ENCODE measurements around the gene RPL26.
A peak's percentile ranks its signal among the peaks of the same experiment; 100 is the strongest.
"Not testable (repeated sequence)": the region's sequence is repeated elsewhere in the genome, so short reads cannot be mapped to it uniquely, and the experiment has no call there.

RPL26 gene

DNA sequence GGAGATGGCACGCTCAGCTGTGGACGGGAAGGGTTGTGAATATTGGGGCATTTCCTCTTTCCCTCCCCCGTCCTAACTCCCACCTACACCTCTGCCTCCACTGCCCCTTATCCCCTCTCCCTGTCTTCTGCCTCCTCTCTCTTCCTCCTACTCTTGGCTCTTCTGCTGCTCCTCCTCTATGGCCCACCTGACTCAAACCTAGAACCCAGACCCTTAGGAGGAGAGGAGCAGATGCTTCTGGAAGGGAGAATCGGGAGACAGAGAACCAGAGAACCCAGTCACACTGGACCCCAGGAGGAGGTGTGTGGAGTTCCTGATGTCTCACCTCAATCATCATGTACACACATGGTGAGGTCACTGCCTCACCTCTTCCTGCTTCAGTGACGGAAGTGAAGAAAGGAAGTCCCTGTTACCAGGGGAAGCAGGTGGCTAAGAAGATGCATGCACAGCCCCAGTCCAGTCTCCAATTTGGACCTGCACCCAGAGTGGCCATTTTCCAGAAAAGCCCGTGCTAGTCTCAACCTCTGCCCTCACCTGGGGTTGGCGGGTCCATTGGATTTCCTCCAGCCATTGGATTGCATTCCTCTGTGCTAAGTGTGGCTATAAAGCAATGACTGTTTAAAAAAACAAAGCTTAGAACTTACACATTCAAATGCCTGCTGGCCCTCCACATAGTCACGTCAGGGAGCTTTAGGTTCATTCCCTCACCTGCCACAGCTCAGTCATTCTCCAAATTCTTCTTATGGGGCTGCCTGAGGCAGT lies 10.7 kb upstream of the RPL26 start:
- no peak for DNase-seq

DNA sequence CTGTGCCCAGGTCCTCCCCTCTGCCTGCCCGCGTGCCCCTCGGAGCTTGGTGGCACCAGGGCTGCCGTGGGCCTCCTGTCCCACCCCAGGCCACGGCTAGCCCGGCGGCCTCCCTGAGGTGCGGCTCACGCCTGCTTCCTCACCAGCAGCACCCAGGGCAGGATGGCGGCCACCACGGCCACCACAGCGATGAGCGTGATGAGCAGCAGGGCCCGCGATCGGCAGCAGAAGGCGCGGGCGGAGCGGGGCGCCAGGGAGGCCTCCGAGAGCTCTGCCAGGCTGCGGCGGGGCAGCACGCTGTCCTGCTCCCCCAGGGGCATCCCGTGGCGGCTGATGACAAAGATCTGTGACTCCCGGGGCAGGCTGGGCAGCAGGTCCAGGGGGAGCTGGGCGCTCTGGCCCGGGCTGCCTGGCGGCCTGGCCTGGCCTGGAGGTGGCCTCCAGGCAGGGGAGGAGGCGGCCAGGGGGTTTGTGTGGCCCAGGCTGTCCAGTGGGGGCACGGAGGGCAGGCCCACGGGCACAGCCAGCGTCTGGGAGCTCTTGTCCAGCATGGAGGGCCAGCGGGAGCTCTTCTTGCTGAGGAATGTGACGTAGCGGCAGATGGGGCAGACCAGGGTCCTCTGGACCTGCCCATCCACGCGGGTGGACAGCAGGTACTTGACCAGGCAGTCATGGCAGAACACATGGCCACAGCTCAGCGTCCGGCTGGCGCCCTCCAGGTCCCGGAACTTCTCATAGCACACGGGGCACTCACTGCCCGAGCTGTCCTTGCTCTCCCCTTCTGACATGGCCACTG lies 9.9 kb upstream of the RPL26 start:
- no peak for DNase-seq

DNA sequence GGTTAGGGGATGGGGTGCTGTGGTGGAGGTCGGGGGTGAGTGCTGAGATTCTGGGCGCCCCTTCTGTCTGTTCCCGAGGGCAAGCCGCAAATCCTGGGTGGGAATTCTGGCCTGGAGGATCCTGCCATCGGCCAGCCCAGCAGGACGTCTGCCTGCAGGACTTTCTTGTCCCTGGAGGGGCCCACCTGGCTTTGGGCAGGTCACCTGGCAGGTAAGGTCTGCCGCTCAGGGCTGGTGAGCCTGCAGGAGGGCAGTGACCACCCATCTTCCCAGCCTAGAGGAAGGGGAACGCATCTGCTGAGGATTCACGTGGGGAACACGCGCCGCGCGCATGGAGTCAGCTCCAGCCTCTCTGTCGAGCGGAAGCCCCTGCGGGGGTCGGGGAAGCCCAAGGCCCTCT lies 9.3 kb upstream of the RPL26 start:
- no peak for DNase-seq

DNA sequence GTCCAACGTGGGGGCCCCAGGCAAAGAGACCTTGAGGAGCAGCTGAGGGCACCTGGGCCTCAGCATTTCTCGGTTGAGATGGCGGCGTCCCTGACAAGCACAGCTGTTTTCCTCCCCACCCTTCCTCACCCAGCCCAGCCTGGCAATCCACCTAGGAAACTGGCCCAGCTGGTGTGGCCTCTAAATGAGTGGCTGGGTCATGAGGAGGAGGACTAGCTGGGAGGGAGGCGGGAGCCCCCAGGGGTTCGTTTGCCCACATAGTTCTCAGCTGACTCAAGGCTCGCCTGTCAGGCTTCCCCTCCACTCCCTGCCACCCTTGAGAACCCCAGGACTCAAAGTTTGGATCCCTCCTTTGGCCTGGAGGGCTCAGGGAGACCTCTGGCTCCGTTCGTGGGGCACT lies 8.7 kb upstream of the RPL26 start:
- DNase-seq = no peak

DNA sequence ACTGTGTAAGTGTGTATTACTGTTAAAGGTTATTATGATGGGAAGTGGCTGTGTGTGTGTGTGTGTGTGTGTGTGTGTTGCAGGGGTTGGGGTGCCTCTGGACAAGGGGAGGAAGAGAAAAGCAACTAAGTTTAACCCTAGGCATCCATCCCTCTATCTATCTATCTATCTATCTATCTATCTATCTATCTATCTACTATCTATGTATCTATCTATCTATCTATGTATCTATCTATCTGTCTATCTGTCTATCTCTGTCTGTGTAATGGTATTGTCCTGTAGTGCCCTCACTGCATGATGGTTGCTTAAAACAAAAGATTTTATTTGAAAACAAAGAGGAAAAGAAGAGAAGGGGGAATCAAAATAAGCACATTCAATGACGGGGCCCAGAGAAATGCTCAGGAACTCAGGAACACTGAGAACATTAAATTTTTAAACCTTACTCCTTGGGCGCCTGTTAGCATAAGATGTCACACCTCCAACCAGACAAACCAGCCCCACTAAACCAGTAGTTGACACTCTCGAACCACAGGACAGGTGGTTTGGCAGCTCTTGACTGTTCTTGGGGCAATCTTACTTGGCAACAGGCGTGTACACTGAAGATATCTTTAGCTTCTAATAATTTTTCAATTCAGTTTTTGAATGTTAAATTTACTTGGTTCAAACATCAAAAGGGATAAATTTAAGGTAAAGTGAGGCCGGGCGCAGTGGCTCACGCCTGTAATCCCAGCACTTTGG lies 5.1 kb upstream of the RPL26 start:
- no peak for DNase-seq

DNA sequence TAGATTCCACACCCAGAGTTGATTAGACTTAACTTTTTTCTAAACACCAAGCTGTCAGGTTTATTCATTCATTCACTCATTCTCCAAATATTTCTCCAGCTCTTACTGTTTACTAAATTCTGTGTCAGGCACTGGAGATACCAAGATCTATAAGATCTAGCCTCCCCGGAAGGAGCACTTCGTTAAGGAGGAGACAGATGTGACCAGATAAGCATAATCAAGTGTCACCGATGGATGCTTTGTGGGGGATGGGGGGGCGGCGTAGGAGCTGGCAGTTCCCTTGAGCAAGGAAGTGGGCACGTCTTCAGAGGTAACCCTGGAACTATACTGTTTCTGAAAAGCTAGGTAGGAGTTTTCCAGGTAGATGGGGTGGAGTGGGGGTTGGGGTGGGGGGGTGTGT lies 3.8 kb upstream of the RPL26 start:
- no peak for DNase-seq

DNA sequence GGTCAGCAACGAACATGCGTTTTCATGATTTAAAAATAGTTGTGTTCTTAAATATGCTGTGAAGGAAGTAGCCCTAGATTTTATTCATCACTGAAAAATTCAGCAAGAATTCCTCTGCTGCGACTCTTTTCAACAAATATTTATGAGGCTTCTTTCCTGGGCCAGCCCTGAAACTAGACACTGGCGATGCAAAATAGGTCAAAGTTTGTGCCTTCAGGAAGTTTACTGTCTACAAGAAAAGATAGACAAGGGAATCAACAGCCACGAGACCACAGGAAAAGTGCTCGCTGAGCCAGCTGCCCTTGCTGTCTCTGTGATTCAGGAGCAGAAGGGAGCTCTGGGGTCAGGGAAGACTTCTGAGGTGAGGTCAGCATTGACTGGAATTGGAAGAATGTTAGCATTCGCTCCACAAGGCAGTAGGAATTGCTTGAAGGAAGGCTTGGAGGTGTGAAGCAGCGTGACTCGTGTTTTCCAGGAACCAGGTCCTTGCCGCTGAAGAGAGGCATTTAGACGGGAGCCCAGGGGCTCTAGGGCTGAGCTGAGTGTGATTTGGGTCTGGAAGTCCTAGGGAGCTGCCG lies 1.9 kb upstream of the RPL26 start:
- DNase-seq = peak; percentile 60 to 74

DNA sequence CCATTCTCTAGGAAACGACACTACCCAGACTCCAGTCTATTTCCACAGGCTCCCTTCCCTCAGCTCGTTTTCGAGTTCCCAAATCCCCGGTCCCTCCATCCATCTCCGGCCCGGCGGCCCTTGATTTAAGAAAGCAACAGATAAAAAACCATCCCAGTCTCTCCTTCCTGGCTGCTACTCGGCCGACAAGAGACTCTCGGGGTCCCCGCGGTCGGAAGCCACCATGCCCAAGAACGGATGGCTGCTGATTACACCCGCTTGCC lies 182 bp downstream of the RPL26 start:
- no peak for DNase-seq

DNA sequence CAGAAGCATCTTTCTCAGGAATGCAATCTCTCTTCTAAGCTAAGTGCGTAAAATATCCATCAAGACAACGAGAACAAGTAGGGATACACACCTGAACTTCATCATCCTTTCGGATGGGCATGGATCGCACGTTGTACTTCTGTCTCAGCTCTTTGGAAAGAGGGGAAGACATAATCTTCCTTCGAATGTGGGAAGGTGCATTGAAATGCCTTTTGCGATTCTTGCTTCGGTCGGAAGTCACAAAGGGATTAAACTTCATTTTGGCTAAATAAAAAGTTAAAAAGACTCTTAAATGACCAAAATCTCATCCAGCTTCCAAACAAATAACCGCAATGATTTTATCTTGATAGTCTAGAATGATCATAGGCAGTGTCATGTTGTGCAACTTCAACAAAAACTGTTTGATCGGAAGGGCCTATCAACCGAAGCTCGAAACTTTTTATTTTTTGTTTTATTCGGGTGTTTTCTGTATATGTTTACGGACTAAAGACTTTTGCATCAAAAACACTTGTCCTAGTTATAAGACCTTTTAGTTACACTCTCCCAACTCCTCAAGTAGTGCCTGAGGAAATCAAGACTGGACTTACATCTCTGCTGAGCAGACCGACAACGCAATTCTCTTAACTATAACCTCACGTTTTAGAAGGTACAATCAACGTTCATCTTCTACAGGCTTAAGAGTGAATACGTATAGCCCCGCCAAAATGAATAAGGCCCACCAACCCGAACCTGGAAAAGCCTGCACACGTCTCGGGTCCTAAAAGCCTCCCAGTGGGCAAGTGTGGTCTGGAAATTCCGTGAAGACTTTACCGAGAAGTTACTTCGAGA lies 727 bp downstream of the RPL26 start:
- no peak for DNase-seq

DNA sequence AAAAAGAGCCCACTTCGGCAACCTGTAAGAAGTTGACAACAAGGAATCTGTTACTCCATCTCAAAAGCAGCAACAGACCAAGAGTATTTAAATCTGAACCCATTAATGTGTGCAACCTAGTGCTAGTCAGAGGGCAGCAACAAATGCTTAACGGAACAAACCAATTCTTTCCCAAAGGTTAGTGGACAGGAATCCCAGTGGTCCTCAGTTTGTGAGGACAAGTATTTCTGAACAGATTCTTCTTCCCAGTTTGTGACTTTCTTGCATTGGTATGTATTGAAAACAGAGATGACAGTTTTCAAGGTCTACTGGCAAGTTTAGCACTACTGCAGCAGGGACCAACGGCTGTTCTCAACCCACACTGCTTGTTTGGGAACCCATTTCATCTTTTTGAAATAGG lies 2.9 kb downstream of the RPL26 start:
- DNase-seq = no peak

DNA sequence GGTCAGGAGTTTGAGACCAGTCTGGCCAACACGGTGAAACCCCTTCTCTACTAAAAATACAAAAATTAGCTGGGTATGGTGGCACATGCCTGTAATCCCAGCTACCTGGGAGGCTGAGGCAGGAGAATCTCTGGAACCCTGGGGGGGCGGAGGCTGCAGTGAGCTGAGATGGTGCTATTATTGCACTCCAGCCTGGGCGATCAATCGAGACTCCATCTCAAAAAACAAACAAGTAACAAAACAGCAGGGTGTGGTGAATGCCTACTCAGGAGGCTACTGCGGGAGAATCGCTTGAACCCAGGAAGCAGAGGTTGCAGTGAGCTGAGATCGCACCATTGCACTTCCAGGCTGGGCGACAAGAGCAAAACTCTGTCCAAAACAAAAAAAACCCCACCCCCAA lies 4.9 kb downstream of the RPL26 start:
- DNase-seq = not testable (repeated sequence)

DNA sequence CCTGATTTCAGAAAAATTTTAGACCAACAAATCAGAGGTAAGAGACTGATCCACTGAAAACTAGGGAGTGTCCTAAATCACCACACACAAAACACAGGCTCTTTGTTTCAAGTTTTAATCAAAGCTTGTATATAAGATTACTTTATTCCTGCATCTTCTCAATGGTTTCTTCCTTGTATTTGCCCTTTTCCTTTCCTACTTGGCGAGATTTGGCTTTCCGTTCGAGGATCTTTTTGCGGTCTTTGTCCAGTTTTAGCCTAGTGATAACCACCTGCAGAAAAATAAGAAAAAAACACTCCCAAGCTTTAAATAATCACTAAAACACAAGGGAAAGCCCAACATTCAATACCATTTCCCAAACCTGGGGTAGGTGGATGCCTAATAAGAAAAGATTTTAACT lies 5.6 kb downstream of the RPL26 start:
- DNase-seq = no peak

DNA sequence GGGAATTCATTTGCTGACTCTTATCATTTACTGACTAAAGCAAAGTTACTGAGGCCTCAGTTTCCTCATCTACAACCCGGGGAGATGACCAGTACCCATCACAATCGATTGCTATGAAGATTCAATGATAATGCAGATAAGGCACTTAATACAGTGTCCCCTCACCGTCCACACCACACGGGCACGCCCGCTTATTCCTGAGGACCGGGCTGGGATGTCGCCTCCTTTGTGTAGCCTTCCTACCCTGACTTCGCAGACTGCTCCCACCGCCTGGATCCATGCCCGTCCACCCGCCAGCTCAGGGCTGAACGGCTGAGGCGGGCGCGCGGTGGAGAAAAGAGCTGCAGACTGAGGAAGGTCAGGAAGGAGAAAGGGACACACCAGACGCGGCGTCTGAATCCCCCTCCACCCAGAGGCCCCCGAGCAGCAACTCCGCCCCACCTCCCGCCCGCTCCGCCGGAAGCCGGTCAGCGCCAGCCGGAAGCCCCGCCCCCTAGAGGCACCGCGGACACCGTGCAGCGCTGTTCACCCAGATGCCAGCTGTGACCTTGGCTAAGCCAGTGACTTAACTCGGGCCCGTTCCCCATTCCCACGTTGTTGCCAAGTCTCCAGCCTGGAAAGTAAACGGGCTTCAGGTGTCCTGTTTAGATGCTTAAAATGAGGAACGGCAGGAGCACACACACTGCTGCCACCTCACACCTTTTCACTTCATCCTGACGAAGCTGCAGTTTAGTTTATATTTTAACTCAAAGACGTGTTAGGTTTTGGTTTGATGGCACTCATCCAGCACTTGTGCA lies 6.5 kb downstream of the RPL26 start, which contains the start of gene KRABD2:
Gene KRABD2 (minus strand): TSS at position 434 of the 797 bp plus-strand sequence.
- DNase-seq = peak; percentile 73 to 88

DNA sequence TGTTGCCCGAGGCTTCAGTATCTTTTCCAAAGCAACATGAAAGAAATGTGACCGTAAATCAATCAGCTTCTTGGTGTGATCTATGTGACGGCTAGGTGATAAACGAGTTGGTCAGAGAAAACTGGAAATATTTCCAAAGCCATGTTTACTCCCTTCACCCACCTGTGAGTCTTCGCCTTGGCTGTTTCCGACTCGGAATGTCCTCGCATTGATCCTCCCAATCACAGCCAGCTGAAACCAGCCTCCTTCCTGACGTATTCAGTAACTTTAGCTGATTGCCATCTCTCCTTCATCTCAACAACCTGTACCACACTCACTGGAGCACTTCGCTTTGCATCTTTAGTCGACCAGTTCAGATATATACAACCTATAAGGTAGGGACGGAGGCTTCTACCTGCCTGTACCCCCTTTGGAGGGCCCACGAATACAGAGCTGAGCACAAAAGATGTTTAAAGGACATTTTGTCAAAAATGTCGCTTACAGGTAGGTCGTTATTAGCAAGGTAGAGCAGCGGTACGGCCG lies 7.2 kb downstream of the RPL26 start:
- DNase-seq = no peak

DNA sequence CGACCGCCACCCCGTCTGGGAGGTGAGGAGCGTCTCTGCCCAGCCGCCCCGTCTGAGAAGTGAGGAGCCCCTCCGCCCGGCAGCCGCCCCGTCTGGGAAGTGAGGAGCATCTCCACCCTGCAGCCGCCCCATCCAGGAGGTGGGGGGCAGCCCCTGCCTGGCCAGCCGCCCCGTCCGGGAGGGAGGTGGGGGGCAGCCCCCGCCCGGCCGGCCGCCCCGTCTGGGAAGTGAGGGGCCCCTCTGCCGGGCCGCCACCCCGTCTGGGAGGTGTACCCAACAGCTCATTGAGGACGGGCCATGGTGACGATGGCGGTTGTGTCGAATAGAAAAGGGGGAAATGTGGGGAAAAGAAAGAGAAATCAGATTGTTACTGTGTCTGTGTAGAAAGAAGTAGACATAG lies 9.1 kb downstream of the RPL26 start:
- DNase-seq = not testable (repeated sequence)

DNA sequence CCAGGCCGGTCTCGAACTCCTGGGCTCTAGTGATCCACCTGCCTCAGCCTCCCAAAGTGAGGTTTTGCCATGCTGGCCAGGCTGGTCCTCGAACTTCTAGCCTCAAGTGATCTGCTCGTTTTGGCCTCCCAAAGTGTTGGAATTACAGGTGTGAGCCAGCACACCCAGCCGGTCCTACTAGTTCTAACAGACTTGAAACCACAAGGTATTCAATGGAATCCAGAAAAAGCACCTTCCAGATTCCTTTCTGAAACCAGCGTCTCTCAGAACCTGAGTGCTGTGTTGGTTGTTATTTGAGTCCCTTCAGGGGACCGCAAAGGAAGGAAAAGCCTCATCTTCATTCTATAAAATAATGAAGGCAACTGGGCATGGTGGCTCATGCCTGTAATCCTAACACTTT lies 10.6 kb downstream of the RPL26 start:
- DNase-seq = no peak

DNA sequence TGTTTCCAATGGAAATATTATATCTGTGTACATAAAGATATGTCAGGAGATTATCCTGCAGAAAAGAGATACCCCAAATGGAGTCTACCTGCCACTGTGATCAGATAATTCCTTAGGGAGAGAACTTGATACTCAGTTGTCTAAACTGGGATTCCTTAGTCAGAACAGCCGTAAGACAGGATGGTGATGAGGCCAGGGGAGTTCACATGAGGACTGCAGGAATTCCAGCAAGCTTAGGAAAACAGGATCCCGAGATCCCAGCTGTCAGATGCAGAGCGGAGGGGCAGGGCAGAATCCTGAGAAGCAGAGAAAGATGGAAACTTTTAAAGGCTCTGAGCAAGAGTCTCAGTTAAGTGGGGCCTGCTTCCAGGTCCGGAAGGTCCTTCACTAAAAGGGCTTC lies 11.2 kb downstream of the RPL26 start:
- DNase-seq = no peak

DNA sequence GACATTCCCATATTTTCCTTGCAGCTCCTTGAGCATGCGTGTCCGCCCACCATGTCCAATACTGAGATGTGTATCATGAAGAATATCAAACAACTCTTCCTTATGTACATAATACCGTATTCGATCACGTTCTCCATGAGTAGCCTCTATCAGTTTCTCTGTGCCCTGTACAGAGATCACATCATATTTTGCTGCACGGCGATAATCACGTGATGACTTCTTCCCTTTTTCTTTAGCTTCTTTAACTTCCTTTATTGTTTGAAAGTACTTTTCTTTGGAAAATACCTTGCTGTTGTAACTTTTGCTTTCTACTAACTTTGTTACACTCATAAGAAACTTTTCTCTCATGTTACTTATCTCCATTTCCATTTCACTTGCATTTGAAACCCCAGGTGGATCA lies 13.0 kb downstream of the RPL26 start:
- no peak for DNase-seq

DNA sequence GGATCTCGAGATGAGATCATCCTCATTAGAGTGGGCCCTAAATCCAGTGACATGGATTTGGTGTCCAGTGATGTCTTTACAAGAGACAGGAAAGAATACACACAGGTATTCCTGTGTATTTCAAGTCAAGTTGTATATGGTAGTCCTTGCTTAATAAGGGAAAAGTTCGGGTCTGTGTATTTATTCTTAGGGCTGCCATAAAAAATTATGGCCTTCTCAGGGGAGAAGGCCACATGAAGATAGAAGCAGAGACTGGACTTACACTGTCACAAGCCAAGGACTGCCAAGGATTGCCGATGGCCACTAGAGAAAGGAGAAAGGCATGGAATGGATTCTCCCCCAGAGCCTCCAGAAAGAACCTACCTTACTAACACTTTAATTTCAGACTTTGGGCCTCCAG lies 14.8 kb downstream of the RPL26 start:
- DNase-seq = no peak

DNA sequence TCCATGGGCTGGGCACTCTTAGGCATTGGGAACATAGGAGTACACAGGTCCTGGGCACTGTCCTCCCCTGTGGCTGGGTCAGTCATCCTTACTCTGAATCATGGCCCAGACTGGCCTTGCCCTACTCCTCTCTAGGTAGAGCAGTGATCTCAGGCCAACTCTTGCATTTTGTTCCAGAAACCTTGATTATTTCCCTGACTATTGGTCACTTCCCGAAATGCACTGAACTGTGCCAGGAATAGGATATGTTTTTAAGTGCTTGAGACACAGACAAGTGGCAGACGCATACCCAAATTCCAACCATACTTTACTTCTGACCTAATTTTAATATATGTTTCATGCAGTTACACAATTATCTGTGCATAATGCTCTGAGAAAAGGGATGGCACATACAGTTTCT lies 16.8 kb downstream of the RPL26 start:
- peak in 1 of 2 experiments; percentile 14 for DNase-seq

DNA sequence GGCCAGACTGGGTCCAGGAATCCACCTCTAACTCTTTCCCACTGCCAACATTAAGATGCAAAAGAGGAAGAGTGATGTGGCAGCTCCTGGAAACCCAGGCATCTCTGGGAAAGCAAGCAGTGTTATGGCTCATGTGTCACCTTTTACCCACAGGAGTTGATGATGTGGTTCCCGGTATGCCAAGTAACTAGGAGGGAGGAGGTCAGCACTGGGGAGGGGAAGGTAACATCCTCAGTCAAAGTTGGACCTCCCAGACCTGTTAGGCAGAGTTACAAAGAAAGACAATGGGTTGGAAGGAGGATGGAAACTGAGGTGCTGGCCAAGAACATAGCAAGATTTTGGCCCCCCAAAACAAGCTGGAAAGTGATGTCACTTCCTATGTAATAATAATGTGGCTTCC lies 17.9 kb downstream of the RPL26 start:
- DNase-seq = no peak
